HFF-Myc (cell line): Measurements from ENCODE around the gene BIRC7.

Experiments used
- DNase-seq: peaks from one replicate; pipeline ENCODE4 v3.0.0-alpha.2; 2011; ENCODE audit warnings: low read depth; ENCODE audit errors: extremely low read depth
- H3K4me3 ChIP-seq: replicated peaks from 2 replicates; pipeline ENCODE4 v1.5.1; 2011; ENCODE audit warnings: low read depth, mild to moderate bottlenecking, control low read depth, low read length
- TF ChIP-seq, protein P1 (sequence below): IDR thresholded peaks from 2 replicates; pipeline ENCODE4 v1.5.1; 2012; ENCODE audit warnings: mild to moderate bottlenecking, low read depth, low read length, control low read depth; ENCODE audit errors: missing control alignments

The BIRC7 gene

DNA sequence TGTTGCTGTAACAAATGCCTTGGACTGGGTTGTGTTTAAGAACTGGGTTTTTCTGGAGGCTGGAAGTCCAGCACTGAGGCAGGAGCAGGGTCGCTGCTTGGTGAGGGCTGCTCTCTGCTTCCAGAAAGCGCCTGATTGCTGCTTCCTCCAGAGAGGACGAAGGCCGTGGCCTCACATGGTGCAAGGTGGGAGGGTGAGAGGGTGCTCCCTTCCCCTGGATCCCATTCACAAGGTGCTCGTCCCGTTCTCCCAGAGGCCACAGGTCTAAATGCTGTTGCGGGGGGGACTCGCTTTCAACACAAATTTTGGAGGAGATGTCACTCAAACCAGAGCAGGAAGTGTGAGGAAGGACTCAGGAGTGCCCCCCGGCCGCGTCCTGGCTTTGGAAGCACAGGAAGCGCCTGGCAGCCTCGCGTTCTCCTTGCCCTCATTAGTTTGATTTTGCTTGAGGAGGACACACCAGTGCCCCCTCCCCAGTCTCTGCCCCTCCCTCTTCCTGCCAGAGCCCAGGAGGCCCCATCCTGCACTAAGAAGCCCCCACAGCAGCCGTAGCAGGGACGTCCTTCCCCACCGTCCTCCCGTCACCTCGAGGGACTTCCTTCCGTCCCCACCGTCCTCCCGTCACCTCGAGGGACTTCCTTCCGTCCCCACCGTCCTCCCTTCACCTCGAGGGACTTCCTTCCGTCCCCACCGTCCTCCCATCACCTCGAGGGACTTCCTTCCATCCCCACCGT, 26.3 kb downstream of the BIRC7 start:
- TF ChIP-seq, protein P1, sequence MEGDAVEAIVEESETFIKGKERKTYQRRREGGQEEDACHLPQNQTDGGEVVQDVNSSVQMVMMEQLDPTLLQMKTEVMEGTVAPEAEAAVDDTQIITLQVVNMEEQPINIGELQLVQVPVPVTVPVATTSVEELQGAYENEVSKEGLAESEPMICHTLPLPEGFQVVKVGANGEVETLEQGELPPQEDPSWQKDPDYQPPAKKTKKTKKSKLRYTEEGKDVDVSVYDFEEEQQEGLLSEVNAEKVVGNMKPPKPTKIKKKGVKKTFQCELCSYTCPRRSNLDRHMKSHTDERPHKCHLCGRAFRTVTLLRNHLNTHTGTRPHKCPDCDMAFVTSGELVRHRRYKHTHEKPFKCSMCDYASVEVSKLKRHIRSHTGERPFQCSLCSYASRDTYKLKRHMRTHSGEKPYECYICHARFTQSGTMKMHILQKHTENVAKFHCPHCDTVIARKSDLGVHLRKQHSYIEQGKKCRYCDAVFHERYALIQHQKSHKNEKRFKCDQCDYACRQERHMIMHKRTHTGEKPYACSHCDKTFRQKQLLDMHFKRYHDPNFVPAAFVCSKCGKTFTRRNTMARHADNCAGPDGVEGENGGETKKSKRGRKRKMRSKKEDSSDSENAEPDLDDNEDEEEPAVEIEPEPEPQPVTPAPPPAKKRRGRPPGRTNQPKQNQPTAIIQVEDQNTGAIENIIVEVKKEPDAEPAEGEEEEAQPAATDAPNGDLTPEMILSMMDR, result no peak
- no peak overlapping the region for H3K4me3 ChIP-seq

DNA sequence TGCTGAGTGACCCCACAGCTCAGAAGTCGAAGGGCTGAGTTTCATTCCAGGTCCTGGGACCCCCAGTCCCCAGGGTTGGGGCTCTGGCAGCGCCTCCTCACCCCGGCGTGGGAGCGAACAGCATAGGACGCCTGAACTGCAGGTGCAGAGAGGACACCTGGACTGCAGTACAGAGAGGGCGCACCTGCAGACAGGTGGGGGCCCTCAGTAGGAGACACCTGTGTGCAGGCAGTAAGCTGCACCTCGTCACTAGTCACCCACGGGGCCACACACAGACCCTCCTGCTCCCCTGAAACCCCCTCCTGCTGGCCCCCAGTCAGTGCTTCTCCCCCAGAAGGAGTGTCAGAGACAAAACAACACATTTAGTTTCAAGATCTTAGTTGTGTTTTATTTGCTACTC, 27.1 kb downstream of the BIRC7 start:
- DNase-seq, result no peak
- TF ChIP-seq, protein P1, result no peak

More for the DNA sequence above, 26.3 kb downstream of the BIRC7 start:
- DNase-seq, result no peak

DNA sequence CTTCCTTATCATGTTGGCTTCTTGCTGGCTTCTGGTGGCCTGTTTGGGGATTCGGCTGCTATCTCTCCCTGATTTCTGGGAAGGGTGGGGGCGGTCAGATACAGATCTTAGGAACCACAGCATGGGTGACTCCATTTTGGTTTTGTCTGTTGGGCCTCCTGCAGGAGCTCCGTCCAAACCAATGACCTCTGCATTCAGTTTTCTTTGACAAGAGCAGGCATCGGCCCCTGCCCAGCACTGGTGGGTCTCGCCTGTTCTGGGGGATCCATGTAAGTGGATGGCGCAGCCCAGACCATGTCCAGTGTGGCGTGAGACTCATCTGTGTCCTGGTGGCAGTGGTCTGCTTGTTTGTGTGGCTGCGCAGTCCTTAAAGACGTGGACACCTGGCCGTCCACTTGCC, 28.3 kb downstream of the BIRC7 start:
- no peak overlapping the region for H3K4me3 ChIP-seq
- TF ChIP-seq, protein P1, result no peak

More for the DNA sequence above, 27.1 kb downstream of the BIRC7 start:
- no peak overlapping the region for H3K4me3 ChIP-seq

DNA sequence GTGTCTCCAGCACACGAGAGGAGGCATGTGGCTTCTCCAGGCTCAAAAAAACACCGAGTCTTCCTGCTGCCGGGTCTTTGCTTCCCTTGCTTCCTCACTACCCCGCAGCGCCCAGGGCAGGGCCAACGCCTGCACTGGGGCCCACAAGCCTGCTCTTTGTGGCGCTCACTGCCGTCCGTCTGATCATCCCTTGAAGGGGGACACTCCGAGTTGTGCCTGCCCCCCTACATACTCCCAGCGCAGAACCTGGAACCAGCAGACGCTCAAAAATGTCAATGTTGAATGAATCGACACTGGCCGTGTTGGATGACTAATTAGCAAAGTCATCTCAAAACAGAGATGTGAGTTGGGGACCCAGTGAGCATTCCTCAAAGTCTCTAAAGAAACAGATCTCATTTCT, 28.8 kb downstream of the BIRC7 start:
- no peak overlapping the region for H3K4me3 ChIP-seq
- TF ChIP-seq, protein P1, result no peak
- DNase-seq, result no peak

More for the DNA sequence above, 28.3 kb downstream of the BIRC7 start:
- DNase-seq, result no peak

DNA sequence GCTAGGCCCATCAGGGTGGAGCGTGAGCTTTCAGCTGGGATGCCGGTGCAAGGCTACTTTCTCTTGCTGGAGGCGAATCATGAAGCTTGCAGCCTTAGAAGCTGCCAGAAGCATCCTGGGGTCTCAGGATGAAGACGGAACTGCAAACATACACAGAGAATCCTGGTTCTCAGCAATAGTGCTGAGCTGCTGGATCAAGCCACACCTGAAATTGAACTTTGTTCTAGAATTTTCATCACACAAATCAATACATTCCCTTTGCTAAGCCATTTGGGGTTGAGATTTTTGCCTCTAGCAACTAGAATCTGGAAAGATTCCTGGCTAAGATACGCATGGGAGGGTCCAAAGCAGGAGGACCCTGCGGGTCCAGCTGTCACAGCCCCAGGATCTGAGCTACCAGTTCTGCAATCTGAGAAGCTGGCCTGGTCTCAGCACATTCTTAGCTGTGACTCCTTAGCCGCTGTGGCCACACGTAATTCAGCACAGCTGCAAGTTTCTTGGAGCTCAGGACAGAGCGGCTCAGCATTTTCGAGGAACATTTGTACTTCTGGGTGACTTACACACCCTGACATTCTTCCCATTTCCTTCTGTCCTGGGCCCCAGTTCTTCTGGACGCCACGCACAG, 30.3 kb downstream of the BIRC7 start:
- TF ChIP-seq, protein P1, result no peak
- DNase-seq, result peak; percentile 14

DNA sequence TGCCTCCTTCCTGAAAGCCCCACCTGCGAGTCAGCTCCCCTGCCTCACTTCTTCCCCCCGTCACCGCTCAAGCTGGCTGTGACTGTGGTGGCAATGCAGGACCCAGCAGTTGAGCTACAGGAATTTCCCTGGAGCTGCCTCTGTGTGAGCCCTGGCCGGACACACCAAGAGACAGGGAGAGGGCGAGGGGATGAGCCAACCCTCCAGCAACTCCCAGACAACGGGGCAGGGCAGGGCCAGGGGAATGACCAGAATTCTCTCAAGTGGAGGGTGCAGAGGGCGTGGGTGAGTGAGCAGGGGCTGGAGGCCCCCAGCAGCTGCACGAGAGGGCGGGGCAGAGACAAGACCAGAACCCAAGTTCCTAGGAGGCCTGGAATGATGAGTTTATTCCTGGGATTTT, 32.0 kb downstream of the BIRC7 start:
- H3K4me3 ChIP-seq, result no peak overlapping the region
- no peak for DNase-seq
- TF ChIP-seq, protein P1, result no peak

More for the DNA sequence above, 30.3 kb downstream of the BIRC7 start:
- H3K4me3 ChIP-seq, result no peak overlapping the region
